Cardiac septum (tissue), 1 donor: ENCODE measurements around the gene GATA5. TPM values are rescaled to one million over a fixed set of nuclear protein-coding genes. Genes with fewer than 3 reads are reported as not detected.

ENCODE experiments used
- DNase-seq: peaks from one replicate; pipeline ENCODE4 v3.0.0-alpha.2; 2020; ENCODE audit warnings: low spot score
- intact Hi-C: fragments of 100-400 bp; cut with DNase I; formaldehyde crosslinking; loops from one replicate; pipeline ENCODE4 v1.14.0; 2022
- long read RNA-seq: library from polyadenylated mRNA; unstranded; transcript quantifications from one replicate; pipeline ENCODE4 v2.0.0, GENCODE V29; 2021
- total RNA-seq: library from RNA; stranded (reverse); fragmentation: NEBNext Ultra II Directional; extraction: Animal tissue kit (Norgen Biotek cat#: 25700); gene quantifications from one replicate; pipeline ENCODE4 v1.2.1, GENCODE V29; 2021
- donor health status: DM: no; HTN: no; CAD: no.

Gene GATA5
- 1.0 TPM for total RNA-seq
- long read RNA-seq, partial matches to known transcripts = 2 of 6 reads
- long read RNA-seq, other reads (novel, unspliced or antisense) = 1 of 6 reads

- intact Hi-C loops = no loop called here
- no peak for DNase-seq
Measured at GRCh38 chr20:62475772-62476055, at the start of gene GATA5. Gene GATA5, minus strand, starts transcription at chr20:62475995. Its CDS starts 474 bp downstream, at chr20:62475521.

- intact Hi-C loops = no loop called here
- DNase-seq = no peak
Measured at GRCh38 chr20:62525014-62525413, 49.2 kb upstream of the GATA5 start.

- intact Hi-C loops = no loop called here
Measured at GRCh38 chr20:62524505-62524911, 48.7 kb upstream of the GATA5 start.

GRCh38 chr20:62523473-62524203 lies 47.8 kb upstream of the GATA5 start:
- intact Hi-C loops = no loop called here
- DNase-seq = no peak

More at GRCh38 chr20:62524505-62524911, 48.7 kb upstream of the GATA5 start:
- no peak for DNase-seq

- intact Hi-C loops = no loop called here
- DNase-seq = no peak
Measured at GRCh38 chr20:62522748-62523396, 47.1 kb upstream of the GATA5 start.

GRCh38 chr20:62519826-62520225 lies 44.0 kb upstream of the GATA5 start:
- DNase-seq = no peak
- intact Hi-C loops = no loop called here

- no peak for DNase-seq
- intact Hi-C loops = no loop called here
Measured at GRCh38 chr20:62518911-62519310, 43.1 kb upstream of the GATA5 start.

GRCh38 chr20:62517901-62518610 lies 42.3 kb upstream of the GATA5 start:
- intact Hi-C loops = no loop called here
- no peak for DNase-seq

GRCh38 chr20:62517168-62517567 lies 41.4 kb upstream of the GATA5 start:
- intact Hi-C loops = no loop called here
- DNase-seq = no peak

GRCh38 chr20:62516338-62516737 lies 40.5 kb upstream of the GATA5 start:
- no peak for DNase-seq
- intact Hi-C loops = no loop called here

GRCh38 chr20:62515826-62516225 lies 40.0 kb upstream of the GATA5 start:
- intact Hi-C loops = no loop called here
- DNase-seq = no peak

GRCh38 chr20:62515280-62515679 lies 39.5 kb upstream of the GATA5 start:
- DNase-seq = no peak

GRCh38 chr20:62513991-62514390 lies 38.2 kb upstream of the GATA5 start:
- intact Hi-C loops = loop anchor here (5.0 kb wide), 1 partner anchor 68 kb away; no protein-coding TSS in a partner anchor
- no peak for DNase-seq

More at GRCh38 chr20:62515280-62515679, 39.5 kb upstream of the GATA5 start:
- intact Hi-C loops = no loop called here

GRCh38 chr20:62511915-62512610 lies 36.3 kb upstream of the GATA5 start:
- no peak for DNase-seq
- intact Hi-C loops = loop anchor here (5.0 kb wide), 1 partner anchor 70 kb away; no protein-coding TSS in a partner anchor

- intact Hi-C loops = loop anchor here (5.0 kb wide), 1 partner anchor 71 kb away; no protein-coding TSS in a partner anchor
Measured at GRCh38 chr20:62511300-62511914, 35.6 kb upstream of the GATA5 start.

GRCh38 chr20:62508641-62509051 lies 32.9 kb upstream of the GATA5 start:
- intact Hi-C loops = no loop called here
- no peak for DNase-seq

More at GRCh38 chr20:62511300-62511914, 35.6 kb upstream of the GATA5 start:
- DNase-seq = no peak

GRCh38 chr20:62507991-62508640 lies 32.3 kb upstream of the GATA5 start:
- intact Hi-C loops = no loop called here
- DNase-seq = no peak

GRCh38 chr20:62507323-62507722 lies 31.5 kb upstream of the GATA5 start:
- intact Hi-C loops = no loop called here
- no peak for DNase-seq

- intact Hi-C loops = no loop called here
- no peak for DNase-seq
Measured at GRCh38 chr20:62506791-62507190, 31.0 kb upstream of the GATA5 start.
